Astrocyte (in vitro differentiated cells and primary cell): Measurements from ENCODE around the gene IFNB1.

Source experiments
- CTCF ChIP-seq: IDR thresholded peaks from 2 replicates; pipeline ENCODE4 v1.5.1; 2011; ENCODE audit warnings: low read depth, mild to moderate bottlenecking, inconsistent platforms, low read length, moderate library complexity; ENCODE audit not compliant: insufficient read depth
- EZH2 ChIP-seq: IDR thresholded peaks from 2 replicates; pipeline ENCODE4 v1.6.1; 2012; ENCODE audit warnings: mild to moderate bottlenecking, low read length, inconsistent platforms; ENCODE audit not compliant: insufficient read depth

GRCh38 chr9:21077781-21078180 is at the start of gene IFNB1:
- TF ChIP-seq CTCF (no peak), EZH2 (no peak)
